Measurements from ENCODE around the gene IPPK.
A peak's percentile ranks its signal among the peaks of the same experiment; 100 is the strongest.

Gene IPPK

GRCh38 chr9:92637886-92638620, 31.9 kb downstream of the IPPK start:
- TF ChIP-seq CTCF (IDR thresholded peaks at IDR 0.05; ENCODE audit: borderline replicate concordance, control extremely low read depth, extremely low read depth, insufficient read depth, missing control alignments) = no peak
- in situ Hi-C loops (cut with MboI; ENCODE audit: low sequenced_read_pairs, unreplicated experiment) = loop anchor here (10.0 kb wide), 2 partner anchors 303 to 503 kb away; no protein-coding TSS in a partner anchor
- DNase-seq (ENCODE audit: low spot score) = no peak

DNA sequence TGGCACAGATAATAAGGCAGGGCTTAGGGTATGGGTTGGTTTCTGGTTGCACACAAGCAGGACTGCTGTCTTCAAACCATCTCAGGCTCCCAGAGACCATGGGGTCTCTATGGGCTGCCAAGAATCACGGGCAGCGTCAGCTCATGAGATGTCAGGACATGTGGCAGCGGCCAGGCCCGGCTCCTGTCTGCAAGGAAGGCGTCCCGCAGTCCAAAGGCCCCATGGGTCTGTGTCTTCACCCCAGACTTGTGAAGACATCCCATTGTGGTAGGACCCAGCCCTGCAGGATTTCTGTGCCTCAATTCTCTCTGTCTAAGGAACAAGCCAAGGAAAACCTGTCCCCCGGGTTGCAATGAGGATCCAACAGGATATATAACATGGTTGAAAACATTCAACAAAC, 32.6 kb downstream of the IPPK start:
- in situ Hi-C loops (cut with MboI; ENCODE audit: low sequenced_read_pairs, unreplicated experiment) = loop anchor here (10.0 kb wide), 2 partner anchors 303 to 503 kb away; no protein-coding TSS in a partner anchor
- no peak for DNase-seq (ENCODE audit: low spot score)
- no peak for TF ChIP-seq CTCF (IDR thresholded peaks at IDR 0.05; ENCODE audit: borderline replicate concordance, control extremely low read depth, extremely low read depth, insufficient read depth, missing control alignments)

GRCh38 chr9:92636627-92637026, 33.3 kb downstream of the IPPK start:
- no peak for TF ChIP-seq CTCF (IDR thresholded peaks at IDR 0.05; ENCODE audit: borderline replicate concordance, control extremely low read depth, extremely low read depth, insufficient read depth, missing control alignments)
- in situ Hi-C loops (cut with MboI; ENCODE audit: low sequenced_read_pairs, unreplicated experiment) = loop anchor here (10.0 kb wide), 2 partner anchors 302 to 502 kb away; no protein-coding TSS in a partner anchor
- DNase-seq (ENCODE audit: low spot score) = no peak

GRCh38 chr9:92635760-92636159, 34.2 kb downstream of the IPPK start:
- no peak for TF ChIP-seq CTCF (IDR thresholded peaks at IDR 0.05; ENCODE audit: borderline replicate concordance, control extremely low read depth, extremely low read depth, insufficient read depth, missing control alignments)
- in situ Hi-C loops (cut with MboI; ENCODE audit: low sequenced_read_pairs, unreplicated experiment) = loop anchor here (10.0 kb wide), 2 partner anchors 301 to 501 kb away; no protein-coding TSS in a partner anchor
- no peak for DNase-seq (ENCODE audit: low spot score)

- TF ChIP-seq CTCF (IDR thresholded peaks at IDR 0.05; ENCODE audit: borderline replicate concordance, control extremely low read depth, extremely low read depth, insufficient read depth, missing control alignments) = peak; percentile 67
- in situ Hi-C loops (cut with MboI; ENCODE audit: low sequenced_read_pairs, unreplicated experiment) = loop anchor here (10.0 kb wide), 2 partner anchors 300 to 500 kb away; no protein-coding TSS in a partner anchor
- DNase-seq (ENCODE audit: low spot score) = peak; percentile 88
These were observed 35.0 kb downstream of the IPPK start for GRCh38 chr9:92634712-92635605.

- in situ Hi-C loops (cut with MboI; ENCODE audit: low sequenced_read_pairs, unreplicated experiment) = loop anchor here (10.0 kb wide), 2 partner anchors 299 to 499 kb away; no protein-coding TSS in a partner anchor
- no peak for DNase-seq (ENCODE audit: low spot score)
- TF ChIP-seq CTCF (IDR thresholded peaks at IDR 0.05; ENCODE audit: borderline replicate concordance, control extremely low read depth, extremely low read depth, insufficient read depth, missing control alignments) = no peak
These were observed 36.2 kb downstream of the IPPK start for GRCh38 chr9:92633614-92634278.
